Measurements from ENCODE around the gene RNFT2. TPM values are rescaled to one million over a fixed set of nuclear protein-coding genes. Genes with fewer than 3 reads are reported as not detected.

The RNFT2 gene
- total RNA-seq, 3 donors from 2014 or later (not counting 1 experiment from before 2014, with no cell fraction given): 4.0 to 6.9 (median 5.3) TPM

- Histone ChIP-seq H3K4me3 (ENCODE audit: low read length) (no peak overlapping the region), H3K27me3 (ENCODE audit: control insufficient read depth, insufficient read depth, low read length) (no peaks in the 10 kb centered on the region), H3K36me3 (ENCODE audit: control insufficient read depth, insufficient read depth, low read length) (no peaks in the 10 kb centered on the region), H3K9me3 (ENCODE audit: control insufficient read depth, insufficient read depth, low read length) (no peaks in the 10 kb centered on the region), H3K27ac (ENCODE audit: low read length) (no peak overlapping the region), H3K4me1 (ENCODE audit: control insufficient read depth, insufficient read depth, low read length) (no peaks in the 10 kb centered on the region)
- Mint-ChIP-seq H3K9me3 (no peaks in the 10 kb centered on the region), H3K27ac (no peak overlapping the region), H3K27me3 (ENCODE audit: low read depth in 2 of 2) (peaks cover 1 to 42% of the 10 kb centered on the region in 2 donors), H3K36me3 (no peaks in the 10 kb centered on the region), H3K4me3 (no peak overlapping the region), H3K4me1 (no peaks in the 10 kb centered on the region)
- TF ChIP-seq, protein P1, sequence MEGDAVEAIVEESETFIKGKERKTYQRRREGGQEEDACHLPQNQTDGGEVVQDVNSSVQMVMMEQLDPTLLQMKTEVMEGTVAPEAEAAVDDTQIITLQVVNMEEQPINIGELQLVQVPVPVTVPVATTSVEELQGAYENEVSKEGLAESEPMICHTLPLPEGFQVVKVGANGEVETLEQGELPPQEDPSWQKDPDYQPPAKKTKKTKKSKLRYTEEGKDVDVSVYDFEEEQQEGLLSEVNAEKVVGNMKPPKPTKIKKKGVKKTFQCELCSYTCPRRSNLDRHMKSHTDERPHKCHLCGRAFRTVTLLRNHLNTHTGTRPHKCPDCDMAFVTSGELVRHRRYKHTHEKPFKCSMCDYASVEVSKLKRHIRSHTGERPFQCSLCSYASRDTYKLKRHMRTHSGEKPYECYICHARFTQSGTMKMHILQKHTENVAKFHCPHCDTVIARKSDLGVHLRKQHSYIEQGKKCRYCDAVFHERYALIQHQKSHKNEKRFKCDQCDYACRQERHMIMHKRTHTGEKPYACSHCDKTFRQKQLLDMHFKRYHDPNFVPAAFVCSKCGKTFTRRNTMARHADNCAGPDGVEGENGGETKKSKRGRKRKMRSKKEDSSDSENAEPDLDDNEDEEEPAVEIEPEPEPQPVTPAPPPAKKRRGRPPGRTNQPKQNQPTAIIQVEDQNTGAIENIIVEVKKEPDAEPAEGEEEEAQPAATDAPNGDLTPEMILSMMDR (IDR thresholded peaks at IDR 0.05): no peak
- ATAC-seq: no peak
- WGBS (ENCODE audit: insufficient coverage): 100% methylated on average over 1 of the region's 2 CpGs
- DNase-seq: no peak
- intact Hi-C loops (cut with micrococcal nuclease): no loop called here
Observed at GRCh38 chr12:116890330-116890729, 152.2 kb downstream of the RNFT2 start.

DNA sequence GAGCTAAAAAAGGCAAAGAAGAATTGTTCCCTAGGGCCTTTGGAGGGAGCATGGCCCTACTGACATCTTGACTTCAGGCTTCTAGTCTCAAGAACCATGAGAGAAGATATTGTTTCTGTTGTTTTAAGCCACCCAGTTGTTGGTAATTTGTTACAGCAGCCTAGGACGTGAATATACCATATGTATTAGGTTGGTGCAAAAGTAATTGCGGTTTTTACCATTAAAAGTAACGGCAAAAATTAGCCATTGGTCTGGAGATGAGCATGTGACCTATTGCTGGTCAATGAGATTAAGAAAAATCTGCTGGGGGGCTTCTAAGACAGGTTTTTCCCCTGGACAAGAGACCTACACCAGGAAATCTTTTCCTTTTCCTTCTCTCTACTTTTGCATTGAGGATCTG is 152.9 kb downstream of the RNFT2 start:
- no peaks in the 10 kb centered on the region for H3K4me1 Mint-ChIP-seq
- no peak for ATAC-seq
- TF ChIP-seq, protein P1 (IDR thresholded peaks at IDR 0.05): no peak
- 93% methylated on average over 3 of the region's 3 CpGs for WGBS (ENCODE audit: insufficient coverage)
- H3K36me3 ChIP-seq (ENCODE audit: control insufficient read depth, insufficient read depth, low read length): no peaks in the 10 kb centered on the region
- intact Hi-C loops (cut with micrococcal nuclease): no loop called here
- H3K27me3 ChIP-seq (ENCODE audit: control insufficient read depth, insufficient read depth, low read length): no peaks in the 10 kb centered on the region
- H3K4me3 Mint-ChIP-seq: no peak overlapping the region
- H3K27ac Mint-ChIP-seq: no peak overlapping the region
- no peaks in the 10 kb centered on the region for H3K4me1 ChIP-seq (ENCODE audit: control insufficient read depth, insufficient read depth, low read length)
- no peak overlapping the region for H3K27ac ChIP-seq (ENCODE audit: low read length)
- H3K27me3 Mint-ChIP-seq (ENCODE audit: low read depth in 2 of 2): peaks cover 4 to 46% of the 10 kb centered on the region in 2 donors
- H3K36me3 Mint-ChIP-seq: no peaks in the 10 kb centered on the region
- H3K9me3 ChIP-seq (ENCODE audit: control insufficient read depth, insufficient read depth, low read length): no peaks in the 10 kb centered on the region
- no peak overlapping the region for H3K4me3 ChIP-seq (ENCODE audit: low read length)
- DNase-seq: no peak
- no peaks in the 10 kb centered on the region for H3K9me3 Mint-ChIP-seq

DNA sequence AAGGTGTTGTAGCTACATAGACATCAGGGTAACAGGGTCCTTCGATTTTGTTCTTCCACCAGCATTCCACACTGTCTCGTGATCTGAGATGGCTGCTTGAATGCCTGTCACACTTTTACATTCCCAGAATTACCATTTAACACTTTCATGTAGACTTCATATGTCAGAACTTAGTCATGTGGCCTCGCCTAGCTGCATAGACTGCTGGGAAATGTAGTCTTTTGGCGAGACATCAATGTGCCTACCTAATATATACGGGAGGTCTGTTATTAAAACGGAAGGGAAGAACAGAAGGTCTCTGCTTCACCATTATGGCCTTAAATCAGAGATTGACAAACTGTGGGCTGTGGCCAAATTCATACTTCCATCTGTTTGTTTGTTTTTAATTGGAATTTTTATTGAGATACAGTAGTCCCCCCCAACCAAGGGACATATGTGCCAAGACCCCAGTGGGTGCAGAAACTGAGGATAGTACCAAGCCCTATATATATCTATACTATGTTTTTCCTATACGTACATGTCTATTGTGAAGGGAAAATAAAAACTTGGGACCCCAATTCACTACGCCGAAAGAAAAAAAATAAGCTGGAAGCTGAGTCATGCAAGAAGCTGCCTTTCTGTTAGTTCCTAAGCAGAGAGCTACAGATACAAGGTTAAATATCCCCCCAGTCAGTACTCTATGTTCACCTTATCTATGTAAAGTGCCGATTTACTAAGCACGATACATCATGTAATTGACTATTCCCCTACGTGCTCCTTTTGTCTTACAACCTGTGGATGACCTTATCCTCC is 154.4 kb downstream of the RNFT2 start:
- Histone ChIP-seq H3K4me3 (ENCODE audit: low read length) (no peak overlapping the region), H3K27me3 (ENCODE audit: control insufficient read depth, insufficient read depth, low read length) (no peaks in the 10 kb centered on the region), H3K4me1 (ENCODE audit: control insufficient read depth, insufficient read depth, low read length) (no peaks in the 10 kb centered on the region), H3K27ac (ENCODE audit: low read length) (no peak overlapping the region), H3K9me3 (ENCODE audit: control insufficient read depth, insufficient read depth, low read length) (no peaks in the 10 kb centered on the region), H3K36me3 (ENCODE audit: control insufficient read depth, insufficient read depth, low read length) (no peaks in the 10 kb centered on the region)
- H3K4me1 Mint-ChIP-seq: no peaks in the 10 kb centered on the region
- no peaks in the 10 kb centered on the region for H3K36me3 Mint-ChIP-seq
- DNase-seq: no peak
- H3K27me3 Mint-ChIP-seq (ENCODE audit: low read depth in 2 of 2): peaks cover 4 to 43% of the 10 kb centered on the region in 2 donors
- no peak overlapping the region for H3K4me3 Mint-ChIP-seq
- intact Hi-C loops (cut with micrococcal nuclease): no loop called here
- 87% methylated on average over 12 of the region's 12 CpGs for WGBS (ENCODE audit: insufficient coverage)
- no peak for ATAC-seq
- H3K27ac Mint-ChIP-seq: no peak overlapping the region
- no peaks in the 10 kb centered on the region for H3K9me3 Mint-ChIP-seq
- TF ChIP-seq, protein P1 (IDR thresholded peaks at IDR 0.05): no peak

GRCh38 chr12:116894913-116895312 is 156.8 kb downstream of the RNFT2 start:
- intact Hi-C loops (cut with micrococcal nuclease): no loop called here
- Histone ChIP-seq H3K4me3 (ENCODE audit: low read length) (no peak overlapping the region), H3K36me3 (ENCODE audit: control insufficient read depth, insufficient read depth, low read length) (no peaks in the 10 kb centered on the region), H3K9me3 (ENCODE audit: control insufficient read depth, insufficient read depth, low read length) (no peaks in the 10 kb centered on the region), H3K27me3 (ENCODE audit: control insufficient read depth, insufficient read depth, low read length) (no peaks in the 10 kb centered on the region), H3K4me1 (ENCODE audit: control insufficient read depth, insufficient read depth, low read length) (no peaks in the 10 kb centered on the region), H3K27ac (ENCODE audit: low read length) (no peak overlapping the region)
- TF ChIP-seq, protein P1 (IDR thresholded peaks at IDR 0.05): no peak
- Mint-ChIP-seq H3K36me3 (no peaks in the 10 kb centered on the region), H3K4me3 (no peak overlapping the region), H3K4me1 (no peaks in the 10 kb centered on the region), H3K27me3 (ENCODE audit: low read depth in 2 of 2) (peaks cover 10 to 58% of the 10 kb centered on the region in 2 donors), H3K27ac (no peak overlapping the region), H3K9me3 (no peaks in the 10 kb centered on the region)
- 93% methylated on average over 3 of the region's 3 CpGs for WGBS (ENCODE audit: insufficient coverage)
- ATAC-seq (no peak), DNase-seq (no peak)
